Gastrocnemius medialis (tissue), 4 donors: ENCODE results near the gene FOXA2. TPM values are rescaled to one million over a fixed set of nuclear protein-coding genes. Genes with fewer than 3 reads are reported as not detected.

ENCODE experiments used
- ATAC-seq, 2 donors: fragments of 150-250 bp; one replicate each; pipeline ENCODE4 v1.9.1; 2016
- DNase-seq, 2 donors: peaks; one replicate each; pipeline ENCODE4 v3.0.0-alpha.2; 2019
- H3K27ac ChIP-seq, 4 donors: fragments of 200-600 bp; sonication (generic); 1 replicate in 1 of 4; 2 replicates in 3 of 4; pipeline ENCODE4 v1.5.1; 2016 to 2018; ENCODE audit warnings: mild to moderate bottlenecking in 2 of 4, moderate library complexity in 1 of 4
- H3K27me3 ChIP-seq, 3 donors: fragments of 200-600 bp; sonication (generic) in 2 of 3; 1 replicate in 1 of 3; 2 replicates in 2 of 3; pipeline versions ENCODE4 v1.5.1 to v1.6.0; 2016 to 2019; ENCODE audit warnings: mild to moderate bottlenecking in 1 of 3, moderate library complexity in 1 of 3
- H3K36me3 ChIP-seq, 2 donors: fragments of 200-600 bp; sonication (generic) in 1 of 2; one replicate each; pipeline ENCODE4 v1.5.1; 2017 to 2018
- H3K4me1 ChIP-seq, 2 donors: fragments of 200-600 bp; sonication (generic) in 1 of 2; one replicate each; pipeline ENCODE4 v1.5.1; 2016 to 2017; ENCODE audit warnings: mild to moderate bottlenecking in 2 of 2
- H3K4me3 ChIP-seq, 4 donors: fragments of 200-600 bp; sonication (generic) in 3 of 4; 1 replicate in 1 of 4; 2 replicates in 3 of 4; pipeline ENCODE4 v1.5.1; 2016 to 2019; ENCODE audit warnings: mild to moderate bottlenecking in 2 of 4
- H3K9me3 ChIP-seq, 3 donors: fragments of 200-600 bp; sonication (generic) in 2 of 3; 1 replicate in 1 of 3; 2 replicates in 2 of 3; pipeline ENCODE4 v1.5.1; 2016 to 2019
- POLR2A ChIP-seq, 2 donors: fragments of 450-650 bp; IDR thresholded peaks; one replicate each; pipeline ENCODE4 v1.6.1; 2017; ENCODE audit warnings: antibody characterized with exemption in 2 of 2, mild to moderate bottlenecking in 2 of 2, moderate library complexity in 2 of 2
- in situ Hi-C, 4 donors: fragments of 200-750 bp; cut with MboI; loops; one replicate each; pipeline versions ENCODE4 v1.15.0 to v1.8.0; 2017; ENCODE audit warnings: low sequenced_read_pairs in 4 of 4
- intact Hi-C: fragments of 100-400 bp; cut with DNase I; formaldehyde crosslinking; loops from one replicate; pipeline ENCODE4 v1.15.1; 2023; ENCODE audit warnings: low total_unique reads
- total RNA-seq, 4 donors: library from RNA; depleted of rRNA; stranded (reverse); fragments of >200 nt; gene quantifications; one replicate each; pipeline versions ENCODE4 v1.1.0 to v1.2.3, GENCODE V29; 2016
- TF ChIP-seq, protein P1 (sequence below), 5 experiments: fragments of 450-650 bp in 3 of 5; fragments of 200-600 bp in 2 of 5; sonication (generic) in 2 of 5; IDR thresholded peaks in 4 of 5; conservative IDR thresholded peaks in 1 of 5; 1 replicate in 4 of 5; 2 replicates in 1 of 5; pipeline ENCODE4 v1.5.1; 2016 to 2019; ENCODE audit warnings: antibody characterized with exemption in 5 of 5, mild to moderate bottlenecking in 3 of 5, moderate library complexity in 3 of 5

The FOXA2 gene
- total RNA-seq, 4 donors from 2014 or later: 0.42 to 0.72 TPM; not detected in 2

DNA sequence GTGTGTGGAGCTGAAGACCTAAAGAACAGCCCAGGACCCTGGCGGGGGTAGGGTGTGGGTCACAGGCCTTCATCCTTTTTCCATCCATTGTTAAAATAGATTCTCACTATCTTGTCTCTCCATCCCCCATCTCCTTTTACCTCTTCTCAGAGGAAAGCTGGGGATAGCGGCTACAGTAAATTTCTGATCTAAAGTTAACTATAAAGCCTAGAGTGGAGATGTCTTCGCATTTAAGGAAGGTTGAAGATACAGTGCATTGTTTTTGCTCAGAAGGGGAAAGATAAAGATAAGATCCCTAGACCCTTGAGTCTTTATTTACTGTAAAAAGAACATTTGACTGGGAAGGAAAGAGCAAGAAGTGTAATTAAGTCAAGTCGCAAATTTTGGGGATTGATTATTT lies 8.6 kb downstream of the FOXA2 start:
- Histone ChIP-seq H3K9me3 (no peaks in the 10 kb centered on the region), H3K27me3 (peaks cover 86 to 97% (median 90%) of the 10 kb centered on the region in 3 donors), H3K36me3 (no peaks in the 10 kb centered on the region), H3K4me1 (peaks cover 5 to 13% of the 10 kb centered on the region in 2 donors), H3K4me3 (no peak overlapping the region), H3K27ac (no peak overlapping the region)
- intact Hi-C loops (no loop called here), in situ Hi-C loops (loop anchor here in 3 of 4 donors (25.0 kb wide), 1 partner anchor 238 kb away; no protein-coding TSS in a partner anchor)
- ATAC-seq (no peak), DNase-seq (no peak)
- TF ChIP-seq, protein P1, sequence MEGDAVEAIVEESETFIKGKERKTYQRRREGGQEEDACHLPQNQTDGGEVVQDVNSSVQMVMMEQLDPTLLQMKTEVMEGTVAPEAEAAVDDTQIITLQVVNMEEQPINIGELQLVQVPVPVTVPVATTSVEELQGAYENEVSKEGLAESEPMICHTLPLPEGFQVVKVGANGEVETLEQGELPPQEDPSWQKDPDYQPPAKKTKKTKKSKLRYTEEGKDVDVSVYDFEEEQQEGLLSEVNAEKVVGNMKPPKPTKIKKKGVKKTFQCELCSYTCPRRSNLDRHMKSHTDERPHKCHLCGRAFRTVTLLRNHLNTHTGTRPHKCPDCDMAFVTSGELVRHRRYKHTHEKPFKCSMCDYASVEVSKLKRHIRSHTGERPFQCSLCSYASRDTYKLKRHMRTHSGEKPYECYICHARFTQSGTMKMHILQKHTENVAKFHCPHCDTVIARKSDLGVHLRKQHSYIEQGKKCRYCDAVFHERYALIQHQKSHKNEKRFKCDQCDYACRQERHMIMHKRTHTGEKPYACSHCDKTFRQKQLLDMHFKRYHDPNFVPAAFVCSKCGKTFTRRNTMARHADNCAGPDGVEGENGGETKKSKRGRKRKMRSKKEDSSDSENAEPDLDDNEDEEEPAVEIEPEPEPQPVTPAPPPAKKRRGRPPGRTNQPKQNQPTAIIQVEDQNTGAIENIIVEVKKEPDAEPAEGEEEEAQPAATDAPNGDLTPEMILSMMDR (IDR thresholded peaks at IDR 0.05 in 4 of 5, conservative IDR thresholded peaks at IDR 0.05 in 1 of 5): no peak
- no peak for TF ChIP-seq POLR2A (IDR thresholded peaks at IDR 0.05)

DNA sequence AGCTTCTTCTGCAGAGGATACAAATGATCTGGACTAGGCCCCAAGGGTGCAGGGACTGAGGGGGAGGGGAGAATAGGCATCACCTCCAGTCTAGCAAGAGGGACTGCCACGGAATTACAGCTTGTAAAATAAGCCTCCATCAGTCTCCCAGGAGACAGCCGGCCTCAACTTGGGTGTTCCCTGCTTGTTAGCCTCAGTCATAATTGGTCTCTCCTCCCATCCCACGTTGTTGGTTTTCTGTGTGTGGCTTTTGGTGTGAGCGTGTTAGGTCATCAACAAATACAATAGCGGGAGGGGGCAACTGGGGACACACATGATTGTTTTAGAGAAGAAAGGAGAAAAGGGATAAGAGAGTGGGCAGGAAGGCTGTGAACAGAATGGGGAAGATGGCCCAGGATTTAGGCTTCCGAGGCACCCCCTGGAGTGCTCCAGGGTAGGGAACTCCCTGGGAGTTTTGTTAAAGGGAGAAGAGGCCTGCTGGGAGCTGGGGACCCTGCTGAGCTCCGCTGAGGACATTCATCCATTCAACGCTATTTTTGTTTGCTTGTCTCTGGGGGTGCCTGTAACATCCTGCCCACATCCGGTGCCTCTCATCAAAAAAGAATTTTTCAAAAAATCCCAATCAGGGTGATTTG lies 9.2 kb downstream of the FOXA2 start:
- ATAC-seq (no peak), DNase-seq (no peak)
- peaks cover 5 to 13% of the 10 kb centered on the region in 2 donors for H3K4me1 ChIP-seq
- no peak overlapping the region for H3K4me3 ChIP-seq
- TF ChIP-seq, protein P1 (IDR thresholded peaks at IDR 0.05 in 4 of 5, conservative IDR thresholded peaks at IDR 0.05 in 1 of 5): no peak
- no peak for TF ChIP-seq POLR2A (IDR thresholded peaks at IDR 0.05)
- no peaks in the 10 kb centered on the region for H3K9me3 ChIP-seq
- no peak overlapping the region for H3K27ac ChIP-seq
- in situ Hi-C loops (loop anchor here in 3 of 4 donors (25.0 kb wide), 1 partner anchor 238 kb away; no protein-coding TSS in a partner anchor), intact Hi-C loops (no loop called here)
- peaks cover 86 to 95% (median 90%) of the 10 kb centered on the region in 3 donors for H3K27me3 ChIP-seq
- no peaks in the 10 kb centered on the region for H3K36me3 ChIP-seq

DNA sequence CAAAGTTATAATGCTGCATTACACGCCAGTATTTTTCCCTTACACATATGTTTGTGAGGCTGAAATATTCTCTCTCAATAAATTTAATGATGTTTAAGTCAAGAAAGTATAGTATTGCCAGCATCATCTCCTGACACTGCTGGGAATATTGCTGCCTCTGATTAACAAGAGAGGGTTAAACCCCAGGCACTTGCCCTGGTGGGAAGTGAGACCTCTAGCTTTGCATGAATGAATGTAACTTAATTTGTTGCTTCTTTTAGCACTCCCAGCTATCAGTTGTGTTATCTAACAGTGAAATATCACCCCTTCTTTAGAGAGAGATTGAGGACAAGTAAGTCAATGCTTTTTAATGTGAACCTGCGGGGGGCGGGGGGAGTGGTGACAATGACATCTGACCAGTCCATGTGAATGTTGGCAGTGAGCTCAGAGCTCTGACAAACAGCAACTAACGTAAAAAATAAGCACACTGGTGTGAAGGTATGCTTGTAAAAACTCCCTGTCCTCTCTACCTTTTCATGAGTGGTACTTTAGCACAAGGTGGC lies 9.8 kb downstream of the FOXA2 start:
- intact Hi-C loops: no loop called here
- in situ Hi-C loops: loop anchor here in 3 of 4 donors (25.0 kb wide), 1 partner anchor 237 kb away; no protein-coding TSS in a partner anchor
- no peak overlapping the region for H3K4me3 ChIP-seq

DNA sequence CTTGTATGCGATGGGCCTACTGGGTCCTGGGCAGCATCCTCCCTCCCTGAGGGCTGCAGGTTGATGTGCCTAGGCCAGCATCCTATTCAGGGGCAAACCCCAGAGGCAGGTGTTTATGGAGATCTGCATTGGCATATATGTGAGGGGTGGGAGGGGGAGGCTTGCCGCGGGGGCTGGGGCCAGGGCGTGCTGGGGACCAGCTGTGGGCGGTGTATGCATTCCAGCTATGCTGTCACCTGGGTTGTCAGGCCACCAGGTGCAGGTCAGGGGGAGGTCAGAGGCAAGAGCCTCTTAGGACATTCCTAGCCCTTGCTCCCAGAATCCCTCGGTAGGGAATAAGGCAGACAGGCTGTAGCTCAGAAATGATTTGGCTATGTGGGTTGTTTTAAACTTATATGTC lies 11.9 kb downstream of the FOXA2 start:
- Histone ChIP-seq H3K4me1 (peaks cover 0 to 11% of the 10 kb centered on the region in 2 donors), H3K4me3 (no peak overlapping the region), H3K27me3 (peaks cover 87 to 96% (median 90%) of the 10 kb centered on the region in 3 donors), H3K9me3 (no peaks in the 10 kb centered on the region), H3K27ac (no peak overlapping the region), H3K36me3 (no peaks in the 10 kb centered on the region)
- in situ Hi-C loops: no loop called here
- TF ChIP-seq, protein P1 (IDR thresholded peaks at IDR 0.05 in 4 of 5, conservative IDR thresholded peaks at IDR 0.05 in 1 of 5): no peak
- no peak for TF ChIP-seq POLR2A (IDR thresholded peaks at IDR 0.05)
- intact Hi-C loops: no loop called here
- DNase-seq: no peak
- no peak for ATAC-seq

More for the DNA sequence above, 9.8 kb downstream of the FOXA2 start:
- peaks cover 5 to 13% of the 10 kb centered on the region in 2 donors for H3K4me1 ChIP-seq
- no peak for ATAC-seq
- no peak for DNase-seq
- H3K27me3 ChIP-seq: peaks cover 86 to 95% (median 90%) of the 10 kb centered on the region in 3 donors
- no peaks in the 10 kb centered on the region for H3K36me3 ChIP-seq
- H3K9me3 ChIP-seq: no peaks in the 10 kb centered on the region
- H3K27ac ChIP-seq: no peak overlapping the region
- TF ChIP-seq POLR2A (IDR thresholded peaks at IDR 0.05): no peak
- TF ChIP-seq, protein P1 (IDR thresholded peaks at IDR 0.05 in 4 of 5, conservative IDR thresholded peaks at IDR 0.05 in 1 of 5): no peak
